ENCODE data around the gene REC8. TPM values are rescaled to one million over a fixed set of nuclear protein-coding genes. Genes with fewer than 3 reads are reported as not detected.

The REC8 gene
- total RNA-seq, 2 donors from 2014 or later: 7.8 to 8.9 TPM

DNA sequence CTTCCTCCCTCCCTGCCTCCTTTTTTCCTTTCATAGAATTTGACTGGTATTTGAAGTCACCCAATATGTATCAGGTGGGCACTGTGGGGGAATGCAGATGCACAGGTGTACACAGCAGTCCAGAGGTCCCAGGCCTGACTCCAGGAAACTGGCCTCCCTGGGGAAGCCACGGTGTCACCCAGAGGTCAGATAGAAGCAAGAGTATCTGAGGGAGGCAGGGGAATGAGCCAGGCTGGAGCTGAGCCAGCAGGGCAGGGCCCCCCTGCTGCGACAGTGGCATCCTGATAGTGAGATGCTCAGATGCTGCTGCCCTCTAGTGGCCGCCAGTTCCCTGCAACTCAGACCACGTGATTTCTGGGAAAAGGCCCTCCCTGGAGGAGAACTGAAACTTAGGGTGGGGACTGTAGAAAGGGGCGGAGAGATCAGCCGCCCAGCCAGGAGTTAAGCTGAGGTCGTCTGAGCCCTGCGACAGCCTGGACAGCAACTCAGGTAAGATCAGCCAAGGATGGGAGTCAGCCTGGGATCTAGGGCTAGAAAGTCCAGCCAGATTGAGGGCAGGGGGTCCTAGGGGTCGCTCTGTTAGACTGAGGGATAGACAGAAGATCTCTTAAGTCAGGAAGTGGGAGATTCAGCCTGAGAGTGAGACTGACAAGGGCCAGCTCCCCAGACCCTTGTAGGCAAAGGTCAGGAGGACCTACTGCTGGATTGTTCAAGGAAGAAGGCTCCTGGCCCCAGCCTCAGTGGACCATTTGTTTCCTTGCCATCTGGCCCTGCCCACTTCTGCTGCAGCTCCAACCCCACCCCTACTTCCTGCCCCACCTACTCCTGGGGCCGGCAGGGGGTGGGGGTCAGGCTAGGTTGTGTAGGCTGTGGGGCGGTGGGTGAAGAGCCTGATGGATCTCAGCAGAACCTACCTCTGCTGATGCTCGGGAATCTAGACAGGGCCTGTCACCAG, 10.8 kb upstream of the REC8 start, which contains the start of gene IRF9:
TSS of gene IRF9 (plus strand) at position 416 of the 955 bp plus-strand sequence. CDS start 880 bp downstream, outside the sequence.
- intact Hi-C loops (cut with DNase I): loop anchor here (10.0 kb wide), 1 partner anchor 106 kb away; the partner anchor contains the start of gene CARMIL3
- H3K27ac ChIP-seq: peak within 1 kb of the TSS; percentile 79 to 89 (median 84)
- TF ChIP-seq, protein P1, sequence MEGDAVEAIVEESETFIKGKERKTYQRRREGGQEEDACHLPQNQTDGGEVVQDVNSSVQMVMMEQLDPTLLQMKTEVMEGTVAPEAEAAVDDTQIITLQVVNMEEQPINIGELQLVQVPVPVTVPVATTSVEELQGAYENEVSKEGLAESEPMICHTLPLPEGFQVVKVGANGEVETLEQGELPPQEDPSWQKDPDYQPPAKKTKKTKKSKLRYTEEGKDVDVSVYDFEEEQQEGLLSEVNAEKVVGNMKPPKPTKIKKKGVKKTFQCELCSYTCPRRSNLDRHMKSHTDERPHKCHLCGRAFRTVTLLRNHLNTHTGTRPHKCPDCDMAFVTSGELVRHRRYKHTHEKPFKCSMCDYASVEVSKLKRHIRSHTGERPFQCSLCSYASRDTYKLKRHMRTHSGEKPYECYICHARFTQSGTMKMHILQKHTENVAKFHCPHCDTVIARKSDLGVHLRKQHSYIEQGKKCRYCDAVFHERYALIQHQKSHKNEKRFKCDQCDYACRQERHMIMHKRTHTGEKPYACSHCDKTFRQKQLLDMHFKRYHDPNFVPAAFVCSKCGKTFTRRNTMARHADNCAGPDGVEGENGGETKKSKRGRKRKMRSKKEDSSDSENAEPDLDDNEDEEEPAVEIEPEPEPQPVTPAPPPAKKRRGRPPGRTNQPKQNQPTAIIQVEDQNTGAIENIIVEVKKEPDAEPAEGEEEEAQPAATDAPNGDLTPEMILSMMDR (IDR thresholded peaks at IDR 0.05): peak; percentile 91 to 99 (median 98)
- peak; percentile 10 to 81 (median 79) for TF ChIP-seq POLR2A (IDR thresholded peaks at IDR 0.05)
- H3K9me3 ChIP-seq: no peaks in the 10 kb centered on the region
- H3K4me3 ChIP-seq: peak within 1 kb of the TSS; percentile 39 to 48
- H3K4me1 ChIP-seq: peaks cover 35% of the 10 kb centered on the region
- DNase-seq (peak; percentile 97 to 98 (median 98)), ATAC-seq (peak; percentile 95)
- peaks cover 10 to 44% of the 10 kb centered on the region in 2 donors for H3K36me3 ChIP-seq (replicated peaks in 1 of 2; ENCODE audit: insufficient read depth in 1 of 2, low read depth in 2 of 2)
- no peaks in the 10 kb centered on the region for H3K27me3 ChIP-seq
- 1 to 2% methylated on average over 11 to 12 of the region's 12 CpGs for WGBS, 2 donors

DNA sequence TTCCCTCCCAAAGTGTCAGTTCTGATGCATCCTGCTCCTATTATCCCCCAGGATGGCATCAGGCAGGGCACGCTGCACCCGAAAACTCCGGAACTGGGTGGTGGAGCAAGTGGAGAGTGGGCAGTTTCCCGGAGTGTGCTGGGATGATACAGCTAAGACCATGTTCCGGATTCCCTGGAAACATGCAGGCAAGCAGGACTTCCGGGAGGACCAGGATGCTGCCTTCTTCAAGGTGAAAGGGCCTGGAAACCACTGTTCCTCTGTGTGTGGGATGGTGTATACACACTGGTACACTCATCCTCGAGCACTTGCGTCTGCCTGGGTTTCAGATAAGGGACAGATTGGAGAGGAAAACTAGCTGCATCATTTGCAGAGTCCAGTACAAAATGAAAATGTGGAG, 9.8 kb upstream of the REC8 start:
- peaks cover 7 to 38% of the 10 kb centered on the region in 2 donors for H3K36me3 ChIP-seq (replicated peaks in 1 of 2; ENCODE audit: insufficient read depth in 1 of 2, low read depth in 2 of 2)
- ATAC-seq (no peak), DNase-seq (no peak)
- H3K27me3 ChIP-seq: no peaks in the 10 kb centered on the region
- 52 to 58% methylated on average over 8 of the region's 8 CpGs for WGBS, 2 donors
- H3K9me3 ChIP-seq: no peaks in the 10 kb centered on the region
- TF ChIP-seq, protein P1 (IDR thresholded peaks at IDR 0.05): no peak
- TF ChIP-seq POLR2A (IDR thresholded peaks at IDR 0.05): no peak
- intact Hi-C loops (cut with DNase I): loop anchor here (10.0 kb wide), 1 partner anchor 107 kb away; the partner anchor contains the start of gene CARMIL3
- peak overlapping the region in 1 of 2 donors; percentile 39 for H3K4me3 ChIP-seq
- peaks cover 35% of the 10 kb centered on the region for H3K4me1 ChIP-seq
- H3K27ac ChIP-seq: peak overlapping the region in 3 of 4 donors; percentile 79 to 89 (median 88)

DNA sequence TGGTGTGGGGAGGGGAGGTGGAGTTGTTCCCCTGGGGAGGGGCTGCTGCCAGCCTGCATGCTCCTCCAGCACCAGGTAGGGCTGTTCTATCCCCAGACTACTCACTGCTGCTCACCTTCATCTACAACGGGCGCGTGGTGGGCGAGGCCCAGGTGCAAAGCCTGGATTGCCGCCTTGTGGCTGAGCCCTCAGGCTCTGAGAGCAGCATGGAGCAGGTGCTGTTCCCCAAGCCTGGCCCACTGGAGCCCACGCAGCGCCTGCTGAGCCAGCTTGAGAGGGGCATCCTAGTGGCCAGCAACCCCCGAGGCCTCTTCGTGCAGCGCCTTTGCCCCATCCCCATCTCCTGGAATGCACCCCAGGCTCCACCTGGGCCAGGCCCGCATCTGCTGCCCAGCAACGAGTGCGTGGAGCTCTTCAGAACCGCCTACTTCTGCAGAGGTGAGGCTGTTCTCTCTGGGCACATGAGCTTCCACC, 7.3 kb upstream of the REC8 start:
- no peak for DNase-seq
- peaks cover 5 to 32% of the 10 kb centered on the region in 2 donors for H3K36me3 ChIP-seq (replicated peaks in 1 of 2; ENCODE audit: insufficient read depth in 1 of 2, low read depth in 2 of 2)
- H3K4me1 ChIP-seq: peaks cover 35% of the 10 kb centered on the region
- ATAC-seq: no peak
- intact Hi-C loops (cut with DNase I): loop anchor here (10.0 kb wide), 1 partner anchor 110 kb away; the partner anchor contains the start of gene CARMIL3
- TF ChIP-seq POLR2A (IDR thresholded peaks at IDR 0.05): no peak
- TF ChIP-seq, protein P1 (IDR thresholded peaks at IDR 0.05): no peak
- H3K27ac ChIP-seq: no peak overlapping the region
- H3K4me3 ChIP-seq: no peak overlapping the region
- H3K9me3 ChIP-seq: no peaks in the 10 kb centered on the region
- 82 to 87% methylated on average over 3 to 13 of the region's 14 CpGs for WGBS, 2 donors
- no peaks in the 10 kb centered on the region for H3K27me3 ChIP-seq

DNA sequence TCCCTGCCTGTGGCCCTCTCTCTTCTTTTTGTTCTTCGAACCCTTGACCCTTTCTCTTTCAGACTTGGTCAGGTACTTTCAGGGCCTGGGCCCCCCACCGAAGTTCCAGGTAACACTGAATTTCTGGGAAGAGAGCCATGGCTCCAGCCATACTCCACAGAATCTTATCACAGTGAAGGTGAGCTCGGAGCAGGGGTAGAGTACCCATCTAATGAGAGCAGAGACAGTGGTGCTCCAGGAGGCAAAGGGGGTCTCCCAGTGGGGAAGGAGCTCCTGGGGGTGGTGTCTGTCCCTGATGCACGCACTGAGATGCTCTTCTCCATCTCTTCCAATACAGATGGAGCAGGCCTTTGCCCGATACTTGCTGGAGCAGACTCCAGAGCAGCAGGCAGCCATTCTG, 6.1 kb upstream of the REC8 start:
- H3K9me3 ChIP-seq: no peaks in the 10 kb centered on the region
- H3K36me3 ChIP-seq (replicated peaks in 1 of 2; ENCODE audit: insufficient read depth in 1 of 2, low read depth in 2 of 2): peaks cover 5 to 32% of the 10 kb centered on the region in 2 donors
- H3K4me1 ChIP-seq: peaks cover 23% of the 10 kb centered on the region
- WGBS, 2 donors: 86 to 89% methylated on average over 5 of the region's 5 CpGs
- no peaks in the 10 kb centered on the region for H3K27me3 ChIP-seq
- ATAC-seq: no peak
- intact Hi-C loops (cut with DNase I): loop anchor here (10.0 kb wide), 1 partner anchor 111 kb away; the partner anchor contains the start of gene CARMIL3
- no peak overlapping the region for H3K4me3 ChIP-seq
- no peak overlapping the region for H3K27ac ChIP-seq
- TF ChIP-seq, protein P1 (IDR thresholded peaks at IDR 0.05): no peak
- TF ChIP-seq POLR2A (IDR thresholded peaks at IDR 0.05): no peak
- DNase-seq: no peak
